Mesenchymal stem cell (in vitro differentiated cells and primary cell): Measurements from ENCODE around the gene RIMS3.
A peak's percentile ranks its signal among the peaks of the same experiment; 100 is the strongest.

Source experiments
- DNase-seq: peaks from one replicate; pipeline ENCODE4 v3.0.0-alpha.2; 2013
- H2AFZ ChIP-seq: one replicate; pipeline ENCODE4 v1.6.1; 2013; ENCODE audit warnings: low read depth, mild to moderate bottlenecking, control low read depth, inconsistent platforms, low read length, moderate library complexity
- H2AK5ac ChIP-seq: 2 replicates; pipeline ENCODE4 v1.6.1; 2013; ENCODE audit warnings: low read length, moderate library complexity, mild to moderate bottlenecking, inconsistent platforms; ENCODE audit not compliant: severe bottlenecking
- H2BK120ac ChIP-seq: one replicate; pipeline ENCODE4 v1.6.1; 2013; ENCODE audit warnings: low read depth, mild to moderate bottlenecking, inconsistent platforms, low read length, moderate library complexity
- H2BK12ac ChIP-seq, 2 experiments: one replicate each; pipeline ENCODE4 v1.6.1; 2013; ENCODE audit warnings: inconsistent platforms in 2 of 2, low read length in 2 of 2, mild to moderate bottlenecking in 2 of 2, moderate library complexity in 2 of 2, control low read depth in 1 of 2
- H2BK15ac ChIP-seq: one replicate; pipeline ENCODE4 v1.6.1; 2013; ENCODE audit warnings: mild to moderate bottlenecking, low read depth, inconsistent platforms; ENCODE audit not compliant: poor library complexity, severe bottlenecking
- H2BK5ac ChIP-seq: 2 replicates; pipeline ENCODE4 v1.6.1; 2013; ENCODE audit warnings: low read depth, mild to moderate bottlenecking, low read length, control low read depth, inconsistent platforms; ENCODE audit not compliant: poor library complexity, severe bottlenecking
- H3K14ac ChIP-seq, 2 experiments: one replicate each; pipeline ENCODE4 v1.6.1; 2013; ENCODE audit warnings: inconsistent platforms in 2 of 2, low read length in 2 of 2, control low read depth in 1 of 2, mild to moderate bottlenecking in 1 of 2, moderate library complexity in 1 of 2
- H3K18ac ChIP-seq, 2 experiments: one replicate each; pipeline ENCODE4 v1.6.1; 2013; ENCODE audit warnings: inconsistent platforms in 2 of 2, low read length in 2 of 2, control low read depth in 1 of 2, low read depth in 1 of 2, mild to moderate bottlenecking in 1 of 2
- H3K23ac ChIP-seq, 2 experiments: one replicate each; pipeline ENCODE4 v1.6.1; 2013; ENCODE audit warnings: inconsistent platforms in 2 of 2, low read length in 2 of 2, mild to moderate bottlenecking in 2 of 2, moderate library complexity in 2 of 2, control low read depth in 1 of 2
- H3K27ac ChIP-seq: 2 replicates; pipeline ENCODE4 v1.5.1; 2013; ENCODE audit warnings: mild to moderate bottlenecking, moderate library complexity, low read length, control low read depth, inconsistent platforms; ENCODE audit not compliant: poor library complexity, severe bottlenecking
- H3K27me3 ChIP-seq, 2 experiments: 2 replicates each; pipeline versions ENCODE4 v1.6.1 to v1.7.0; 2013; ENCODE audit warnings: low read length in 2 of 2, mild to moderate bottlenecking in 2 of 2, moderate library complexity in 2 of 2, control low read depth in 1 of 2, inconsistent platforms in 1 of 2; ENCODE audit not compliant: control insufficient read depth in 1 of 2, insufficient read depth in 1 of 2
- H3K36me3 ChIP-seq, 2 experiments: 2 replicates each; pipeline versions ENCODE4 v1.6.1 to v1.7.0; 2013; ENCODE audit warnings: low read length in 2 of 2, control low read depth in 1 of 2, inconsistent platforms in 1 of 2, low read depth in 1 of 2, mild to moderate bottlenecking in 1 of 2; ENCODE audit not compliant: insufficient read depth in 2 of 2, control insufficient read depth in 1 of 2
- H3K4ac ChIP-seq, 2 experiments: one replicate each; pipeline ENCODE4 v1.6.1; 2013; ENCODE audit warnings: inconsistent platforms in 2 of 2, low read length in 2 of 2, mild to moderate bottlenecking in 2 of 2, moderate library complexity in 2 of 2, control low read depth in 1 of 2, low read depth in 1 of 2
- H3K4me1 ChIP-seq: 2 replicates; pipeline ENCODE4 v1.6.1; 2013; ENCODE audit warnings: low read depth, low read length, control low read depth; ENCODE audit not compliant: control insufficient read depth, insufficient read depth
- H3K4me2 ChIP-seq: 2 replicates; pipeline ENCODE4 v1.6.1; 2013; ENCODE audit warnings: low read length, mild to moderate bottlenecking, inconsistent platforms; ENCODE audit not compliant: poor library complexity, severe bottlenecking
- H3K4me3 ChIP-seq, 2 experiments: 2 replicates each; pipeline versions ENCODE4 v1.5.1 to v1.7.0; 2013; ENCODE audit warnings: low read length in 2 of 2, mild to moderate bottlenecking in 2 of 2, control low read depth in 1 of 2, low read depth in 1 of 2; ENCODE audit not compliant: insufficient read depth in 1 of 2
- H3K79me1 ChIP-seq: replicated peaks from 2 replicates; pipeline ENCODE4 v1.6.1; 2013; ENCODE audit warnings: mild to moderate bottlenecking, control low read depth, low read length, inconsistent platforms; ENCODE audit not compliant: poor library complexity, severe bottlenecking
- H3K9ac ChIP-seq: 2 replicates; pipeline ENCODE4 v1.7.0; 2013; ENCODE audit warnings: mild to moderate bottlenecking, low read length, moderate library complexity
- H3K9me3 ChIP-seq: 2 replicates; pipeline ENCODE4 v1.7.0; 2013; ENCODE audit warnings: mild to moderate bottlenecking, low read length; ENCODE audit not compliant: control insufficient read depth
- H4K8ac ChIP-seq: one replicate; pipeline ENCODE4 v1.6.1; 2013; ENCODE audit warnings: inconsistent platforms, mild to moderate bottlenecking, low read length, moderate library complexity
- H4K91ac ChIP-seq: one replicate; pipeline ENCODE4 v1.6.1; 2013; ENCODE audit warnings: mild to moderate bottlenecking, low read length, inconsistent platforms
- WGBS: methylation state at CpG from one replicate; pipeline ENCODE4 v1.1.7; 2013; ENCODE audit warnings: mixed read lengths; 5-methylcytosine and 5-hydroxymethylcytosine counted together

The RIMS3 gene

DNA sequence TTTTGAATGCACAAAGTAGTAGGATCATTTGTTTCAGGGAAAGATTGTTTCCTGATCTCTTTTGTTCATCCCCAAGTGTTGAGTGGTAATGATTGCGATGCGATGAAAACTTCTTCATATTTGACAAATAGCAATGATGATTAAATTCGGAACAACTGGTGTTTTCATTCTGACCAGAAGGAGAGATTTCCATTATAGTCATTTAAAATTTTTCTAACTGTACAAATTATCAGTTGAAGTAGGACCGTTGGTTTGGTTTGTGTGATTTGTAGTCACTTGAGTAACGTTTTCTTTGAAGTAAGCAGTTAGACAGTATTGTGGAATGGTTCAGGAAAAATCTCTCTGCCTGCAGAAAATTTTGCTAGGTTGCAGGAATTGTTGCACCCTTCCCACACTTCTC is 32.0 kb upstream of the RIMS3 start:
- Histone ChIP-seq H3K14ac (no peak overlapping the region), H3K18ac (no peak overlapping the region), H2BK12ac (no peak overlapping the region), H2BK120ac (no peak overlapping the region), H3K23ac (no peak overlapping the region), H2AFZ (no peak overlapping the region), H2BK5ac (no peak overlapping the region), H3K79me1 (peaks cover 11% of the 10 kb centered on the region), H3K27me3 (no peaks in the 10 kb centered on the region), H4K8ac (no peak overlapping the region), H3K4me1 (peaks cover 1% of the 10 kb centered on the region), H3K4me2 (no peak overlapping the region), H3K4ac (no peak overlapping the region), H2BK15ac (no peak overlapping the region), H3K9ac (no peak overlapping the region), H3K4me3 (no peak overlapping the region), H3K27ac (no peak overlapping the region), H4K91ac (no peak overlapping the region), H3K36me3 (no peaks in the 10 kb centered on the region), H2AK5ac (no peak overlapping the region), H3K9me3 (no peaks in the 10 kb centered on the region)
- DNase-seq: no peak
- 95% methylated on average over 3 of the region's 5 CpGs for WGBS

DNA sequence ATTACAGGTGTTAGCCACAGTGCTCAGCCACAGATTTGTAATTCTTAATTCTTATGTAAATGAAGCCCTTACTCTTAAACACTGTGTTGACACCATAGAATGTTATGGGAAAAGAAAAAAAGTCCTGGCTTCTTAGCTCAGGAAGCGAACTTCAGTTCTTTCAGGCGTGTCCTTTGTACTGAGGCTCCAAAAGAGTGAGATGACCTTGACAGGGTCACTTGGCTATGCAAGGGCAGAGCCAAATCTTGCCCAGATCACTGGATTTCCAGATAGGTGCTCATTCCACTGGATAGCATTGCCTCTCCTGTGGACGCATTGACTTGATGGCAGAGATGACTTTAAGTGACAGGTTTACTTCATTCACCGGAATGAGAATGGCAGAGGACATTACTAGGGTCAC is 30.8 kb upstream of the RIMS3 start:
- Histone ChIP-seq H3K4me1 (peaks cover 1% of the 10 kb centered on the region), H2AFZ (no peak overlapping the region), H3K9ac (no peak overlapping the region), H3K18ac (no peak overlapping the region), H3K79me1 (peaks cover 11% of the 10 kb centered on the region), H3K27me3 (no peaks in the 10 kb centered on the region), H3K4ac (no peak overlapping the region), H4K8ac (no peak overlapping the region), H2BK120ac (no peak overlapping the region), H3K4me3 (no peak overlapping the region), H3K14ac (no peak overlapping the region), H3K23ac (no peak overlapping the region), H3K36me3 (no peaks in the 10 kb centered on the region), H2BK15ac (no peak overlapping the region), H3K9me3 (no peaks in the 10 kb centered on the region), H4K91ac (no peak overlapping the region), H2AK5ac (no peak overlapping the region), H2BK12ac (no peak overlapping the region), H3K4me2 (no peak overlapping the region), H2BK5ac (no peak overlapping the region), H3K27ac (no peak overlapping the region)
- WGBS: 94% methylated on average over 4 of the region's 4 CpGs
- DNase-seq: no peak

DNA sequence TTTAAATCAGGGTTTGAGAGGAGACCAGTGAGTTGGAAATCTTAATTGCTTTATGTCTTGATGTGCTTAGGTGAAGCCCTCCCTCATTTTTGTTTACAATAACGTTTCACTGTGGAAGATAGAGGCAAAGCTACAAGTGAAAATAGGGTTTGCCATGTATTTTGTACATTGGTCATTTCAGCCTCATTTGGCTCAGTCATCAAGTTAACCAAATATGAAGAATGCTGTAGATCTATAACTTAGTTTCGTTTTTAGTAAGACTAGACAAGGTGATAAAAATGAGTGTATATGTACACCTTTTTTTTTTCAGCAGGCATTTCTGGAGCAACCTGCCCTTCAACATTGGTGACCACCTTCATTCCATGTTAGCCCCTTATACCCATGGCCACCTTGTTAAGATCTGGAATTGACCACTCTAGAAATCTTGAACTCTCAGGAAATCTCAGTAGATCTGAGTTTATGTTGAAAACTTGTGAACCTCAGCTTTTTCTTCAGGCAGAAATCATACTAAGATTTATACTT is 28.9 kb upstream of the RIMS3 start:
- H4K8ac ChIP-seq: no peak overlapping the region
- 94% methylated on average over 2 of the region's 2 CpGs for WGBS
- H3K4me1 ChIP-seq: peaks cover 1% of the 10 kb centered on the region
- H3K14ac ChIP-seq: no peak overlapping the region
- no peak overlapping the region for H3K4me3 ChIP-seq
- H3K27me3 ChIP-seq: no peaks in the 10 kb centered on the region
- no peak overlapping the region for H2AK5ac ChIP-seq
- H3K4ac ChIP-seq: no peak overlapping the region
- H3K23ac ChIP-seq: no peak overlapping the region
- H3K18ac ChIP-seq: no peak overlapping the region
- no peak overlapping the region for H3K27ac ChIP-seq
- no peaks in the 10 kb centered on the region for H3K9me3 ChIP-seq
- no peaks in the 10 kb centered on the region for H3K36me3 ChIP-seq
- H4K91ac ChIP-seq: no peak overlapping the region
- H3K79me1 ChIP-seq: peaks cover 7% of the 10 kb centered on the region
- no peak overlapping the region for H2BK5ac ChIP-seq
- H3K9ac ChIP-seq: no peak overlapping the region
- H2AFZ ChIP-seq: no peak overlapping the region
- no peak for DNase-seq
- no peak overlapping the region for H2BK15ac ChIP-seq
- H2BK12ac ChIP-seq: no peak overlapping the region
- no peak overlapping the region for H3K4me2 ChIP-seq
- no peak overlapping the region for H2BK120ac ChIP-seq

DNA sequence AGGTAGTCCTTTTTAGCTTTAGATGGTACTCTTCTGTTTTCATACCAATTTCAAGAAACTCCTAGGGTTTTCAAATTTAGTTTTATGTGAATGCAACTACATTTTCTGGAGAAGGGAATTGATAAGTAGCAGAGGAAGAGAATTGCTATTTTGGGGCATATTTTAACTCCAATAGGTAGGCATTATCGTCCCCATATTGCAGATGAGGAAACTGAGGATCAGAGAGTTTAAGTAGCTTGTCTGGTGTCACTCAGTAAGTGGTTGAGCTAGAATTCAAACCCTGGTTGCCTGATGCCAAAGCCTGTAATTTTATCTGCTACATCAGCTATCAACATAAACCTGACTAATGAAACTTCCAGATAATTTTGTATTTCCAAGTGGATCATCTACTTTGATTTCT is 27.9 kb upstream of the RIMS3 start:
- Histone ChIP-seq H3K4me2 (no peak overlapping the region), H3K36me3 (no peaks in the 10 kb centered on the region), H3K4me1 (peaks cover 1% of the 10 kb centered on the region), H4K91ac (no peak overlapping the region), H3K18ac (no peak overlapping the region), H3K14ac (no peak overlapping the region), H2BK120ac (no peak overlapping the region), H2BK15ac (no peak overlapping the region), H3K27ac (no peak overlapping the region), H2AK5ac (no peak overlapping the region), H3K9me3 (no peaks in the 10 kb centered on the region), H3K4me3 (peak overlapping the region in 1 of 2 experiments; percentile 92), H2AFZ (no peak overlapping the region), H3K9ac (peak overlapping the region; percentile 98), H3K27me3 (no peaks in the 10 kb centered on the region), H2BK12ac (no peak overlapping the region), H3K79me1 (peaks cover 8% of the 10 kb centered on the region), H4K8ac (no peak overlapping the region), H3K4ac (no peak overlapping the region), H2BK5ac (no peak overlapping the region), H3K23ac (no peak overlapping the region)
- no peak for DNase-seq
- WGBS: 90% methylated on average over 1 of the region's 1 CpG
